Thoracic aorta (tissue), 2 donors: ENCODE results near the gene TBC1D19. TPM values are rescaled to one million over a fixed set of nuclear protein-coding genes. Genes with fewer than 3 reads are reported as not detected.
A peak's percentile ranks its signal among the peaks of the same experiment; 100 is the strongest.

Source experiments
- ATAC-seq: fragments of 150-250 bp; one replicate; pipeline ENCODE4 v1.8.0; 2017; ENCODE audit warnings: low read depth; ENCODE audit not compliant: insufficient number of reproducible peaks, low FRiP score
- DNase-seq: peaks from one replicate; pipeline ENCODE4 v3.0.0-alpha.2; 2020; ENCODE audit warnings: low spot score
- H3K27ac ChIP-seq, 2 donors: fragments of 200-600 bp; sonication (generic); 1 replicate in 1 of 2; 2 replicates in 1 of 2; pipeline ENCODE4 v1.5.1; 2016; ENCODE audit warnings: mild to moderate bottlenecking in 2 of 2, moderate library complexity in 2 of 2
- H3K27me3 ChIP-seq: fragments of 200-600 bp; sonication (generic); replicated peaks from 2 replicates; pipeline ENCODE4 v1.6.0; 2016; ENCODE audit warnings: mild to moderate bottlenecking; ENCODE audit not compliant: insufficient read depth
- H3K36me3 ChIP-seq: fragments of 200-600 bp; sonication (generic); one replicate; pipeline ENCODE4 v1.5.1; 2016
- H3K4me1 ChIP-seq, 2 donors: fragments of 200-600 bp; sonication (generic); 1 replicate in 1 of 2; 2 replicates in 1 of 2; pipeline versions ENCODE4 v1.5.1 to v1.6.0; 2016; ENCODE audit warnings: low read depth in 2 of 2, mild to moderate bottlenecking in 1 of 2; ENCODE audit not compliant: control insufficient read depth in 1 of 2
- H3K4me3 ChIP-seq: fragments of 200-600 bp; sonication (generic); 2 replicates; pipeline ENCODE4 v1.5.1; 2016; ENCODE audit warnings: mild to moderate bottlenecking
- H3K9me3 ChIP-seq: fragments of 200-600 bp; sonication (generic); 2 replicates; pipeline ENCODE4 v1.5.1; 2016
- CTCF ChIP-seq: fragments of 200-600 bp; sonication (generic); IDR thresholded peaks from one replicate; pipeline ENCODE4 v1.5.1; 2019; ENCODE audit warnings: antibody characterized with exemption
- total RNA-seq, 2 donors: library from RNA; depleted of rRNA; stranded (reverse); fragments of >200 nt; gene quantifications; one replicate each; pipeline versions ENCODE4 v1.1.0 to v1.2.3, GENCODE V29; 2016

The TBC1D19 gene
- total RNA-seq, 2 donors from 2014 or later: 9.1 to 19.4 TPM

- Histone ChIP-seq H3K27ac (no peak overlapping the region), H3K36me3 (peaks cover 4% of the 10 kb centered on the region), H3K9me3 (no peaks in the 10 kb centered on the region), H3K4me1 (peaks cover 5 to 12% of the 10 kb centered on the region in 2 donors), H3K27me3 (no peaks in the 10 kb centered on the region), H3K4me3 (no peak overlapping the region)
- no peak for ATAC-seq
- no peak for DNase-seq
- TF ChIP-seq CTCF: no peak
Measured at GRCh38 chr4:26751838-26752237, 168.0 kb downstream of the TBC1D19 start.

- no peak for TF ChIP-seq CTCF
- peaks cover 4% of the 10 kb centered on the region for H3K36me3 ChIP-seq
- H3K27ac ChIP-seq: no peak overlapping the region
- no peak overlapping the region for H3K4me3 ChIP-seq
- H3K4me1 ChIP-seq: peaks cover 5 to 12% of the 10 kb centered on the region in 2 donors
- ATAC-seq (no peak), DNase-seq (no peak)
- H3K27me3 ChIP-seq: no peaks in the 10 kb centered on the region
- H3K9me3 ChIP-seq: no peaks in the 10 kb centered on the region
Measured at GRCh38 chr4:26753187-26753586, 169.3 kb downstream of the TBC1D19 start.

GRCh38 chr4:26753617-26754016 lies 169.7 kb downstream of the TBC1D19 start:
- no peak for TF ChIP-seq CTCF
- H3K4me1 ChIP-seq: peaks cover 5 to 12% of the 10 kb centered on the region in 2 donors
- H3K27me3 ChIP-seq: no peaks in the 10 kb centered on the region
- ATAC-seq (no peak), DNase-seq (peak; percentile 3)
- no peak overlapping the region for H3K27ac ChIP-seq
- H3K36me3 ChIP-seq: peaks cover 4% of the 10 kb centered on the region
- H3K4me3 ChIP-seq: no peak overlapping the region
- H3K9me3 ChIP-seq: no peaks in the 10 kb centered on the region

GRCh38 chr4:26757751-26758150 lies 173.9 kb downstream of the TBC1D19 start:
- H3K27me3 ChIP-seq: no peaks in the 10 kb centered on the region
- no peak for TF ChIP-seq CTCF
- H3K9me3 ChIP-seq: no peaks in the 10 kb centered on the region
- H3K4me1 ChIP-seq: peaks cover 5 to 12% of the 10 kb centered on the region in 2 donors
- H3K36me3 ChIP-seq: peaks cover 3% of the 10 kb centered on the region
- DNase-seq (no peak), ATAC-seq (no peak)
- no peak overlapping the region for H3K4me3 ChIP-seq
- no peak overlapping the region for H3K27ac ChIP-seq

- TF ChIP-seq CTCF: no peak
- Histone ChIP-seq H3K27me3 (no peaks in the 10 kb centered on the region), H3K9me3 (no peaks in the 10 kb centered on the region), H3K27ac (no peak overlapping the region), H3K4me3 (no peak overlapping the region), H3K36me3 (peaks cover 3% of the 10 kb centered on the region), H3K4me1 (peaks cover 0 to 4% of the 10 kb centered on the region in 2 donors)
- DNase-seq (no peak), ATAC-seq (no peak)
Measured at GRCh38 chr4:26758899-26759298, 175.0 kb downstream of the TBC1D19 start.
